Lung microvascular endothelial cell (primary cell): ENCODE measurements around the gene KIAA0753. TPM values are rescaled to one million over a fixed set of nuclear protein-coding genes. Genes with fewer than 3 reads are reported as not detected.
A peak's percentile ranks its signal among the peaks of the same experiment; 100 is the strongest.
"Not testable (repeated sequence)": the region's sequence is repeated elsewhere in the genome, so short reads cannot be mapped to it uniquely, and the experiment has no call there.

Source experiments
- DNase-seq, 2 donors: peaks; one replicate each; pipeline versions ENCODE4 v3.0.0 to v3.0.0-alpha.2; 2010; ENCODE audit warnings: low read depth in 2 of 2
- total RNA-seq: library from RNA; depleted of rRNA; stranded (reverse); fragments of >200 nt; gene quantifications from 2 replicates; pipeline ENCODE4 v1.2.1, GENCODE V29; 2014

KIAA0753 gene
- total RNA-seq, 1 donor from 2014 or later: 7.7 TPM

DNA sequence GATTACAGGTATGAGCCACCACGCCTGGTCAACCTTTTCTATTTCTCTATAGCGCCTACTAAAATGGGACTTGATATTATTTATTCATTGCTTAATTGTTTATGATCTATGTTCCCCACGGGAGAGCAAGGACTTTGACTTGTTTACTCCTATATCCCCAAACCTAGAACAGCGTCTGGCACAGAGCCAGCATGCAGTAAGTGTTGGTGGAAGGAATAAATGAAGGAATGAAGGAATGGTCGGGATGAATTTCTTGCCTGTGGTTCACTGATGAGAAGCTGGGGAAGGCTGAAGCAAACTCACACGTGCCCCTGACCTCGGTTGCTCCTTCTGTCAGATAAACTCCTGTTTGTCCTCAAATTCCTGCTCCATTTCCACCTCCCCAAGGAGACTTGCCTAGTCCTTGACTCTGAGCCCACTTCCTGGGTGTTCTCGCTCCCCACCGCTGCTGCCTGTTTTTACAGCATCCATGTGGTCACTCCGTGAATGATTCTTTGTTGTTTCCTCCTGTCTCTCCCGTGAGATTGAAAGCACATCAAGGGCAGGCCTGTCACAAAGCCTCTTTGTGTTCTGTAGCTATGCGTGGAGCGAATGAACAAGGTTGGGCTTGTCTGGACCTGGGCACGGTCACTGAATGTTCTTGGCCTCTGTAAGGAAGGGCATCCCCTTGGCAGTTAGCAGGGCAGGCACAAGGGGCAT lies 28.4 kb upstream of the KIAA0753 start:
- no peak for DNase-seq

DNA sequence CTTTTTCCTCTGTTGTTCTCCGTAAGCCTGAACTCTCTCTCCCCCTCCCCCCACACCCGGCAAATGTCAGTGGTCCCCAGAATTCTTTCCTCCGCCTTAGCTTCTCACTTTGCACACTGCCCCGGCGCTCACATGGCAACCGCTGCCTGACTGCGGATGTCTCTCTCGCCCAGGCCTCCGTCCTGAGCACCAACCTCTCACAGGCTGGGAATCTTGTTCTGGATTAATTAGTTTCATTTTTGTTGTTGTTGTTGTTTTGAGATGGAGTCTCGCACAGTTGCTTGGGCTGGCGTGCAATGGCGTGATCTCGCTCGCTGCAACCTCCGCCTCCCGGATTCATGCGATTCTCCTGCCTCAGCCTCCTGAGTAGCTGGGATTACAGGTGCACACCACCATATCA lies 27.7 kb upstream of the KIAA0753 start:
- DNase-seq: no peak

- no peak for DNase-seq
Observed at GRCh38 chr17:6667516-6667915, 27.0 kb upstream of the KIAA0753 start.

DNA sequence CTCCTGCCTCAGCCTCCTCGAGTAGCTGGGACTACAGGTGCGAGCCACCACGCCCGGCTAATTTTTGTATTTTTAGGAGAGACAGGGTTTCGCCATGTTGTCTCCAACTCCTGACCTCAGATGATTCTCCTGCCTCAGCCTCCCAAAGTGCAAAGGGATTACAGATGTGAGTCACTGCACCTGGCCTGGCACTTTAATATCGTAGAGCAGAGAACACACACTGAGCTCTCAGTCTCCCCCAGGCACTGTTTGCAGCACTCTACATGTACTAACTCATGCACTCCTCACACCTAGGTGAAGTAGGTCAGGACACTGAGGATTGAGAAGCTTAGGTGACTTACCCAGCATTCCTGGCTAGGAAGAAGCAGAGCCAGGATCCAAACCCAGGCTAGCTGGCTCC lies 26.0 kb upstream of the KIAA0753 start:
- DNase-seq: no peak

DNA sequence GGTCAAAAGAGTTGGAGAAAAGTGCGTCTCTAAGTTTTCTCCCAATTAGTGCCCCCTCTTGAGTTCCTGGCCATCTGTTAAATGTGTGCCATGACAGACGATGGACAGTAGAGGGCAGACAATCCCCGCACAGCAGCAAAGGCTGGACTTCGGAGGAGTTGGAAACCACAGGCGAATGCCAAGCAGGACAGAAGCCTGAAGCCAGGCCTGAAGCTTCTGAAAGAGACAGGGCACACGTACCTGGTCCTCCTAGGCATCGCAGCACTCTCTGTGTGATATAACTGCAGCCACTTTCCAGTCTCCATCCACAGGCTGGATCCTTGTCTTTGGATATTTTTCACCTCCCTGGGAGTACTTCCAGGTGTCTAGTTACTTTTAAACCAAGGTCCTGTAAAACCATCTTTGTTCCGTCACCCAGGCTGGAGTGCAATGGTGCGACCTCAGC lies 25.6 kb upstream of the KIAA0753 start:
- peak; percentile 83 to 85 for DNase-seq

- not testable (repeated sequence) for DNase-seq
Observed at GRCh38 chr17:6663200-6663599, 22.7 kb upstream of the KIAA0753 start.

DNA sequence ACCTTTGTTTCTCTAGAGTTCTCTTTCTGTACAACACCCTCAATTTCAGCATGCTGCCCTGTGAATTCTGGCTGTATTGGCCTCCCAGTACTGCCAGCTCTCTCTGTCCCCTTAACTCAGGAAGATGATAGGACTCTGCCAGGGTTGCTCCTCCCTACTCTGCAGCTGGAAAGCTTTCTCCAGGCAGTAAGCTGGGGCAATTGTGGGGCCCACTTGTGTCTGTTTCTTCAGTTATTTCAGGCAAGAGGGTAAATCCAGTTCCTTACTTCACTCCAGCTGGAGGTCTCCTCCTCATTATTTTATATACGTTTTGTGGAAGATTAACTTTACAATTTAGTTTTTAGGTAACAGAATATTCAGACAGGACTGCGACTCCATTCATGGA lies 20.9 kb upstream of the KIAA0753 start:
- DNase-seq: no peak

DNA sequence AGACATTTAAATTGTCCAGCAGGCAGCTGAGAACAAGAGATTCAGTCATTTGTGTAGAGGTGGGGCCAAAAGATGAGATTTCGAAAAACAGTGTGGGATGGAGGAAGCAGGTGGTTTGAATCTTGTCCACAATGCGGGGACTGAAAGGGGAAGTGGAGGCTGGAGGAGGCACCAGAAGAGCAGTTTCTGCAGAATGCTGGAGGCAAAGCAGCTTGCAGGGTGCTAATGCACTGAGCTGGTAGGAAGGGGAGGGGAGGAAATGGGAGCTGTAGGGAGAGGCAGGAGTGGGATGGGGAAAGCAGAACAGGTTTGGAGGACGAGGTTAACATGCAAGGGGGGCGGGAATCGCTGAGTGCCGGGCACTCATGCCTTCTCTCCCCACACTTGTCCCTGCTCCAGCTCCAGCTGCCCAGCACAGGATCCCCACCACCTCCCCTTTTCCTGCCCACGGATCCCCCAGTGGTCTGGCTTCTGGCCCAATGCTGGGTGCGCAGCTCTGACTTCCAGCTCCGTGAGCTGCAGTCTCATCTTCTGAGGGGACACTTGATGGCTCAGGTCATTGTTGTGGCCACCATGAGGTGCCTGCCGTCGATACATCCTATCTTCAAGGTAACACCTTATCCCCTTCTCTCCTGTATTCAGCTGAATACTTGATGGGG lies 20.4 kb upstream of the KIAA0753 start:
- DNase-seq: no peak

- DNase-seq: no peak
Observed at GRCh38 chr17:6660101-6660500, 19.6 kb upstream of the KIAA0753 start.

- DNase-seq: not testable (repeated sequence)
Observed at GRCh38 chr17:6658411-6658810, 17.9 kb upstream of the KIAA0753 start.

- DNase-seq: no peak
Observed at GRCh38 chr17:6657633-6658287, 17.2 kb upstream of the KIAA0753 start.

- not testable (repeated sequence) for DNase-seq
Observed at GRCh38 chr17:6656797-6657632, 16.5 kb upstream of the KIAA0753 start.

DNA sequence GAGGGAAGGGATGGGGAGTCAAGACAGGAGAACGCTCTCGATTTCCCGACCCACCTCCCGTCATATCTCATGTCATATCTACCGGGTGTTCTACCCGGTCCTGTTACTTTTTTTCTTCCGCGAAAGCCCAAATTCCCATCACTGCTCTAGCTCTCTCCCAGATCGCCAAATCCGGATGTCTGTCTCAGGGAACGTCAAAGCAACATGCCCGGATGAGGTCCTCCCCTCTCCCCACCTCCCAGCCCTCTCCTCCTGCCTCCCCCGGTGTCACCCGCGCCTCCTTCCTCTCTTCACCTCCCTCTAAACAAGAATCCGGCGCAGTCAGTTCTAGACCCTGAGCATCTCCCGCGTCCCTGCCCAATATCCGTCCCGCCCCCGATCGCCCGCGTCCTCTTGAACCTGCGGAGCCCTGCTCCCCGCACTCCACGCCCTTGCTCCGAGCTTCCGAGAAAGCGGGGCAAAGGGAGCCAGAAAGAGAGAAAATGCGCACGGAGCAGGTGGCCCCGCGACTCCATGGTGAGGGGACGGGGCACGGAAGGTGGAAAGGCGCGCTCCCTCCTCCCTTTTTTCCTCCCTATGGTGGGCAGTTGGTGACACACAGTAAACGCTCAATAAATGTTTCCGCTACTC lies 15.3 kb upstream of the KIAA0753 start:
- DNase-seq: not testable (repeated sequence)

- DNase-seq: peak in 1 of 2 donors; percentile 7
Observed at GRCh38 chr17:6654841-6655731, 14.6 kb upstream of the KIAA0753 start.

DNA sequence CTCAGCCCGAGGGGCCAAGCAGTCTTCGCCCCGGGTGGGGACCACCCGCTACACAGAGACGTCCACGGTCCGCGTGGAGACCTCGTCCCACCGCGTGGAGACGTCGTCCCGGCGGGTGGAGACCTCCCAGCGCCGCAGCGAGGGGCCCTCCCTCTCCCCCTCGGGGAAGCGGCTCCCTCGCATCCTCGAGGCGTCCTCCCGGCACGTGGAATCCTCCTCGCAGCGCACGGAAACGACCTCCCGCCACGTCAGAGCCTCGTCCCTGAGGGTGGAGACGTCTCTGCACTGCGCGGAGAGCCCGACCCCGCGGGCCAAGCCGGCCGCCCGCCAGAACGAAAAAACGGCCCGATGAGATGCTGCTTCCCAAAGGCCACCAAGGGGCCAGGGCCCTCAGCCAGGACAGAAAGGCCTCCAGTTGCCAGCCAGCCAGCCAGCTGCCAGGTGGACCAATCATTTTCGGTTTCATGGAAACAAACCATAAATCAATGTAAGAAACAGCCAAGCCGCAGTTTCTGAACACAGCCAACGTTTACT lies 11.5 kb upstream of the KIAA0753 start:
- peak; percentile 26 to 51 for DNase-seq

DNA sequence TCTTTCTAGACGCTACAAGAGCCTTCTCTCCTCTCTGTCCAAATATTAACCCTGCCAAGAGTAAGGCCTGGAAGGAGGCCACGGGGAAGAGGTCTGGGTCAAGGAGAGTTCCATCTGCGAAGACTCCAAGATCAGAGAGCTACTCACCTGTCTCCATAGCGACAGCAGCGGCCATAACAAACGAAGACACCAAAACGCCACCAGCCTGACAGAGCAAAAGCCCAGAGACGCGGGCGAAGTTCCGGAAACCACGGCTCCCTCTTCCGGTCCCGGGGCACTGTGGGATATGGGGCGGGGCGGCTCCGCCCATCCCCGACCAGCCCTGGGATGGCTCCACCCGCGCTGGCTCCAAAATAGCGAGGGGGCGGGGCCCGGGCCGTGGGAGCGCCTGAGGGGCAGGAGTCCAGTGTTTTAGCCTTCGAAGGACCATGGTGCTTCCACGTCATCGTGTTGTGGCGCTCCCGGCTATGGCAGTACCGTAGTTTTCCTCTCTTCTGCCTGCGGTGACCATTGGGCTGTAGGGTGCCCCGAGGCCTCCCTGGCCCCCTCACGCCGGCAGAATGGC lies 10.9 kb upstream of the KIAA0753 start, which contains the start of the genes C17orf100 and MED31:
C17orf100 (plus strand) TSS at position 409 of the 565 bp plus-strand sequence; CDS start at position 561, 152 bp downstream.
MED31 (minus strand) TSS at position 252 of the 565 bp plus-strand sequence; CDS start at position 175, 77 bp downstream.
- peak; percentile 89 to 91 for DNase-seq

- peak; percentile 19 to 53 for DNase-seq
Observed at GRCh38 chr17:6648181-6648580, 7.7 kb upstream of the KIAA0753 start.

- DNase-seq: no peak
Observed at GRCh38 chr17:6643451-6644125, 3.1 kb upstream of the KIAA0753 start.

DNA sequence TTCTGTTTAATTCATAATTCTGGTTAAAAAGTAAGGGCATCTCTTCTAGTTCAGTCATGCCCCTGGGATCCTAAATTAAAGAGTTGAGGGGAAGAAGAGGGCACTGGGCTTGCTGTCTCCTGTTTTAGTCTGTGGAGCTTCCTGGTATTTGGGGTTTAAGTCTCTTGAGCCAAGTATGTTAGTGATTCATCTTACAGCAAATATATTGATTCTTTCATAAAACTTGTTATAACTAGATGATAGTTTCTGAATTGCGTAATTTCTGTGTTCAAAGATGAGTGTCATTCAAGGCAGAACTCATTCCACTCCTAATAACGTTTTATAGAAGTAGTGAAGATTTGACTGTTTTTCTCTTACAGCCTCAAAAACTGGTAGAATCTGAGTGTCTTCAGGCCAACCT lies 2.1 kb upstream of the KIAA0753 start:
- DNase-seq: no peak
